Daoy (cell line): ENCODE measurements around the gene INTS4. TPM values are rescaled to one million over a fixed set of nuclear protein-coding genes. Genes with fewer than 3 reads are reported as not detected.
A peak's percentile ranks its signal among the peaks of the same experiment; 100 is the strongest.
"Not testable (repeated sequence)": the region's sequence is repeated elsewhere in the genome, so short reads cannot be mapped to it uniquely, and the experiment has no call there.

Experiments
- DNase-seq: peaks from one replicate; pipeline ENCODE4 v3.0.0-alpha.2; 2015; ENCODE audit warnings: low read depth
- total RNA-seq: library from RNA; depleted of rRNA; stranded (reverse); fragments of >200 nt; shearing (Covaris generic); gene quantifications from 2 replicates; pipeline ENCODE4 v1.2.3, GENCODE V29; 2014; rRNA removed

The INTS4 gene, protein sequence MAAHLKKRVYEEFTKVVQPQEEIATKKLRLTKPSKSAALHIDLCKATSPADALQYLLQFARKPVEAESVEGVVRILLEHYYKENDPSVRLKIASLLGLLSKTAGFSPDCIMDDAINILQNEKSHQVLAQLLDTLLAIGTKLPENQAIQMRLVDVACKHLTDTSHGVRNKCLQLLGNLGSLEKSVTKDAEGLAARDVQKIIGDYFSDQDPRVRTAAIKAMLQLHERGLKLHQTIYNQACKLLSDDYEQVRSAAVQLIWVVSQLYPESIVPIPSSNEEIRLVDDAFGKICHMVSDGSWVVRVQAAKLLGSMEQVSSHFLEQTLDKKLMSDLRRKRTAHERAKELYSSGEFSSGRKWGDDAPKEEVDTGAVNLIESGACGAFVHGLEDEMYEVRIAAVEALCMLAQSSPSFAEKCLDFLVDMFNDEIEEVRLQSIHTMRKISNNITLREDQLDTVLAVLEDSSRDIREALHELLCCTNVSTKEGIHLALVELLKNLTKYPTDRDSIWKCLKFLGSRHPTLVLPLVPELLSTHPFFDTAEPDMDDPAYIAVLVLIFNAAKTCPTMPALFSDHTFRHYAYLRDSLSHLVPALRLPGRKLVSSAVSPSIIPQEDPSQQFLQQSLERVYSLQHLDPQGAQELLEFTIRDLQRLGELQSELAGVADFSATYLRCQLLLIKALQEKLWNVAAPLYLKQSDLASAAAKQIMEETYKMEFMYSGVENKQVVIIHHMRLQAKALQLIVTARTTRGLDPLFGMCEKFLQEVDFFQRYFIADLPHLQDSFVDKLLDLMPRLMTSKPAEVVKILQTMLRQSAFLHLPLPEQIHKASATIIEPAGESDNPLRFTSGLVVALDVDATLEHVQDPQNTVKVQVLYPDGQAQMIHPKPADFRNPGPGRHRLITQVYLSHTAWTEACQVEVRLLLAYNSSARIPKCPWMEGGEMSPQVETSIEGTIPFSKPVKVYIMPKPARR
- 35.9 and 55.1 TPM in 2 replicates for total RNA-seq

DNA sequence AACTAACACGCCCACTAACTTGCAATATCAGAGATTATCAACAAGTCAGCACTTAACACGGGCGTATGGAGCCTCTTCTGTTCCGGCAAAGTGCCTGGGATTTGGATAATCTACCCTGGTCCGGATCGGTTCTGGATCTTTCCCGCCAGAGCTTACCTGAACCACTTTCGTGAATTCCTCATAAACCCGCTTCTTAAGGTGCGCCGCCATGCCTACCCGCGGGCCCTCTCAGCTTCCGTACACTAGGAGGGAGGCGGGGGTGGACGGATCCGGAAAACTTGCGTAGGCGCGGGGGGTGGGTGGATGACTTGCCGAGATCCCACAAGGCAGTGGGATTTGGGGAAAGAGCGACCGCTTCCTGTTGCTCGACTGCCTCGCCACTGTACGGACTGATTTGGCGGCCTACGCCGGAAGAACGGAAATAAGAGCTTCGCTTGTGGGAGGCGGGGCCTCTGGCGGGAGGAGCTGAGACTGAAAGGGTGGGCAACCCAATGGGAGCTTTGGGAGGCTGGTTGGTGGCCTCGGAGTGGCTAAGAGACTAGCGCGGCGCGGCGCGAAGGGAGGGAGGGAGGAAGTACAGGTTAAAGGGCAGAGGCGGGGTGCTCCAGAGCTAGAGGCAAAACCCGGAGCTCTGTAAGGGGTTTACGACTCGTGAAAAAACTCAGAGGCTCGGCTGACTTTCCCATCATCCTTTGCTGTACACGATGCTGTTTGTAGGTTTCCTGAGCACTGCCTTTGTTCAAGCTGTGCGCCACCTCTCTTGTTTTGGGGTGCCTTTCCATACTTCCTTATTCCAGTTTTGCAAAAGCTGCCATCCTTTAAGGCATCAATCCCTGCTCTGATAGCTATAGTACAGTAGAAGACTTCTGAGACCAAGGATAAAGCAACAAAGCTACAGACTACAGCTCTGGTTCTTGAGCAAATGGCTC is at the start of gene INTS4:
Gene INTS4 (minus strand): TSS at position 235 of the 929 bp plus-strand sequence. CDS start 25 bp downstream, at position 210.
- peak; percentile 99 for DNase-seq

DNA sequence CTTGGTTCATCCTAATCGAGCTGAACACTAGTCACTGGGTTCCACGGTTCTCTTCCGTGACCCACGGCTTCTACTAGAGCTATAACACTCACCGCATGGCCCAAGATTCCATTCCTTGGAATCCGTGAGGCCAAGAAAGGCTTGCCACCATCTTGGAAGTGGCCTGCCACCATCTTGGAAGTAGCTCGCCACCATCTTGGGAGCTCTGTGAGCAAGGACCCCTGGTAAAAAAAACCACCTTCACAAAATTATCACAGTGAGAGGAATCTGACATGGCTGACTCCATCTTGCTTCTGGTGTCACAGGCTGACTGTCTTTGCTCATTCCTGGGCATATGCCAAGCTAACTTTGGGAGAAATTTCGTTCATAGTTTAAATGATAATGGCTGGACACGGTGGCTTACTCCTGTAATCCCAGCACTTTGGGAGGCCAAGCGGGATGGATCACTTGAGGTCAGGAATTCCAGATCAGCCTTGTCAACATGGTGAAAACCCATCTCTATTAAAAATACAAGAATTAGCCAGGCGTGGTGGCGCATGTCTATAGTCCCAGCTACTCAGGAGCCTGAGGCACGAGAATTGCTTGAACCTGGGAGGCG is 47.5 kb upstream of the INTS4 start:
- DNase-seq, result no peak

DNA sequence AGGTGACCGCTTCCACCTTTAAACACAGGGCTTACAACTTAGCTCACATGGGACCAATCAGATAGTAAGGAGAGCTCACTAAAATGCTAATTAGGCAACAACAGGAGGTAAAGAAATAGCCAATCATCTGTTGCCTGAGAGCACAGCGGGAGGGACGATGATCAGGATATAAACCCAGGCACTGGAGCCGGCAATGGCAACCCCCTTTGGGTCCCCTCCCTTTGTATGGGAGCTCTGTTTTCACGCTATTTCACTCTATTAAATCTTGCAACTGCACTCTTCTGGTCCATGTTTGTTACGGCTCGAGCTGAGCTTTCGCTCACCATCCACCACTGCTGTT is 46.9 kb upstream of the INTS4 start:
- DNase-seq, result not testable (repeated sequence)

DNA sequence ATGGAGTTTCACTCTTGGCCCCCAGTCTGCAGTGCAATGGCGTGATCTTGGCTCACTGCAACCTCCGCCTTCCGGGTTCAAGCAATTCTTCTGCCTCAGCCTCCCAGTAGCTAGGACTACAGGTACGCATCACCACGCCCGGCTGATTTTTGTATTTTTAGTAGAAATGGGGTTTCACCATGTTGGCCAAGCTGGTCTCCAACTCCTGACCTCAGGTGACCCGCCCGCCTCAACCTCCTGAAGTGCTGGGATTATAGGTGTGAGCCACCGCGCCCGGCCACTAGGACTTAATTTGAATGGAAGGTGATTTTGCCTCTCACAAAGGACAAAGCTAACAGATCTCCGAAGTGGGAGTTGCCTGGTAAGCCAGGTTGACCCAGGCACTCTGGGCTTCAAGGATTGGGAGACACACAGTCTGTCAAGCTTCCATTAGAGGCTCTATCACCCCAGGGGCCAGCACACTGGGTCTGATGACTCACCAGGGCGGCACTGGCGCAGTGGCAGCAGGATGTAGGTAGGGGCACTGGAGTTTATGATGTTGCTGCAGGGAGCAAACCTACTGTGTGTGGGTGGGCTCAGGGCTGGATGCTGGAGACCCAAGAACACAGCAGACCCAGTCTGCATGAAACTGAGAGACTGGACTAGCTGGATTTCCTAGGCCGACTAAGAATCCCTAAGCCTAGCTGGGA is 46.4 kb upstream of the INTS4 start:
- peak; percentile 71 for DNase-seq

DNA sequence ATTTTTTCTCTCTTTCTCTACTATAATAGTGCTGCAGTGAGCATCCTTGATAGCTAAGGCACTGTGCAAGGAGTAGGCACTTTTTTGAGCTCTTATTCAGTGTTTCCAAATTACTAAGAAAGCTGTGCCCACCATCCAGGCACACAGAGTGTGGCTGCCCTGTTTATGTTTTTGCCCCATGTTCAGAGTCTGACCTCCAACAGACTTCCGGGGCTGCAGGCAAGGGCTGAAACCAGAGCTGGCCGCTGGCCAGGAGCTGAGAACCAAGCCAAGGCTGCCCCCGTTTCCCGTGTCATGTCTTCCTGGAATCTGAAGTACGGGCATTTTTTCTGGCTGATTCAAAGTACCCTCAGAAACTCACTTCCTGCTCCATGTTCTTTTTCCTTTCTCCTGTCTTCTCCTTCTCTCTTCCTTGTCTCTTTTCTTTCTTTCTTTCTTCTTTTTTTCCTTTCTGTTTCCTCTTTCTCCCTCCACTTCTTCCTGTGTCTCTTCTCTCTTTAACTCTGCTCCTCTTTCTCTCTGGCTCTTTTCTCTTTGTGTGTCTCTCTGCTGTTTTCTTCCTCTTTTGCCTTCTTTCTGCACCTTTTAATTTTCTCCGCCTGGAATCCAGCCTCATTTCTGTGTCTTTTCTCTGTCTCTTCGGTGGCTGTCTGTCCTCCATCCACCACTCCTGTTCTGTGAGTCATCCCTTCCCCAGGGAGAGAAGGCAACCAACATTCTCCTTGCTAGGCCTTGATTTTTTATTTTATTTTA is 45.6 kb upstream of the INTS4 start:
- DNase-seq, result peak; percentile 95

DNA sequence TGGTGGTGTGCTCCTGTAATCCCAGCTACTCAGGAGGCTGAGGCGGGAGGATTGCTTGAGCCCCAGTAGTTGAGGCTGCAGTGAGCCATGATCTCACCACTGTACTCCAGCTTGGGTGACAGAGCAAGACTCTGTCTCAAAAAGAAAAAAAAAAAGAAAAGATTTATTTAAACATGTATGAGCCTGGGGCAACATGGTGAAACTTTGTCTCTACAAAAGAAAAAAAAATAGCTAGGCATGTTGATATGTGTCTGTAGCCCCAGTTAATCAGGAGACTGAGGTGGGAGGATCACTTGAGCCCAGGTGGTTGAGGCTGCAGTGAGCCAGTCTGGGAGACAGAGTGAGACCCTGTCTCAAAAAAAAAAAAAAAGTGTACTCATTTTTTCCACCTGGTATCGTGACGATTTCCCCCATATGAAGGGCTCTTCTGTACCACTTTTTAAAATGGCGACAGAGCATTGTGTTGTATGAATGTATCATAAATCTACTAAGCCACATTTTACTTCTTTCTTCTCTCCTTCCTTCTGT is 45.0 kb upstream of the INTS4 start:
- DNase-seq, result no peak

DNA sequence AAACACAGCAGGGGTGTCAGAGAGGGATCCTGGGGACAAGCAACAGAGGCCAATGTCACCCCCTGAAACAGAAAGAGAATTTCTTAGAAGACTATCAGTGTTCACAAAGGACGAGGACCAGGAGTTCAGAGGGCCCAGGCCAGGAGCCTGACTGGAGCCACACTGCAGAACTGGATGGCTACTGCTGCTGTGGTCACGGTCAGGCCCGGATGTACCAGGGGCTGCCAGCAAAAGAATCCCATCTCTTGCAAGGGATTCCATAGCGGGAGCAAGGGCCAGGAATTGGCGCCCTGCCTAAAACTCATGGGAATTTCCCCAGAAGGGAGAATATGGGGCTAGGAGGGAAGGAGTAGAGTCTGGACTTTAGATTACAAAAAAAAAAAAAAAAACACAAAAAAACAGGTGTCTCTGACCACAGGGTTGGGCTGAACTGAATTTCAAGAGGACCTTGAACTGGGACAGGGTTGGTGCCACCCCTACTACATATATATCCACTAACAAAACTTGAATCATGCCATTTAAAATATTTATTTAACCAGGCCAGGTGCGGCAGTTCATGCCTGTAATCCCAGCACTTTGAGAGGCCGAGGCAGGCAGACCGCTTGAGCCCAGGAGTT is 44.3 kb upstream of the INTS4 start:
- DNase-seq, result peak; percentile 75

DNA sequence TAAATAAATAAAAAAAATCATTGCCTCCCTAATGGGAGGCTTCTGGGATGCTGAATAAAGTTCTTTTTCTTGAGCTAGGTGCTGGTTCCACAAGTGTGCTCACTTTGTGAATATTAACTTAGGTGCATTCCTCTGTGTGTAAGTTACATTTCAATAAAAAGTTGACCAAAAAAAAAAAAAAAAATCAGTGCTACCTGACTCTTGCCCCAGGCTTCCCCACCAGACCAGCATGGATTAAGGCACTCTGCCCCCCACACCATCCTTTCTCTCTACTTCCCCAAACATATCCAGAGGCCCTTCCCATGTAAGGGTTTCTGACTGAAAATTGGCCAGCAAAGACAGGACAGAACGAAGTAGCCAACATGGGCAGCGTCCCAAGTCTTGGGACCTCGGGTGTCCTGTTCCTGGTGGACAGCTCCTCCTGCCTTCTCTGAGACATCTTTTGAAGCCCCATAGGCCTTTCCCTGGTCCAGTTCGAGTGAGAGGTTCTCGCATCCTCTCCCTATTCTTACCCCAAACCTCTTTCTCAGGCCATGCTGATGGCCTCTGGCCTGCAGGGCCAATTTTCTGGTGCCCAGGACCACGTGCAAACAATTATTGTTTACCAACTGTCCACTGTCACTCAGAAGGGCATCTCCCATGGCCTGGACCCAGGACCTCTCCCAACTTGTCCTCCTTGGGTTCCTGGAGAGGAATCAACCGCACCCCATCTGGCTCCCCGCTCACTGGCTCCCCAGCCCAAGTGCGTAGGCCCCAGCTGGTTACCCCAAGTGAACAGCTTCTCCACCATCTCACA is 43.6 kb upstream of the INTS4 start:
- DNase-seq, result no peak

DNA sequence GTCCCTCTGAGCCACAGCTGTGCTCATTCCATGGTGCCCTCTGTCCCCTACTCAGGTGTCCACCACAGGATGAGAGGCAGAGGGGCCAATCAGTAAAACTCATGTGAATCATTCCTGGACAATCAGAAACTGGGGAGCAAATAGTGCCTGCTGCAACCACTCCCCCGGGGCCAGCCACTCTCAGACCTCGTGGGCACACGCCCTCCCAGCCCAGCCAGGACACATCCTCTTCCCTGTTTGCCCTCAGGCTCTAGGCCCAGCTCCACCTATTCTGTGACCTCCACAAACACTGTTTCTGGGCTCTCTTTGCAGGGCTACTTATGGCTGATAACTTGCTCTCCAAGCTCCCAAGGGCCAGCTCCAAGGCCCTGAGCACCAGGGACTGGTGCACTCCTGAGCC is 42.6 kb upstream of the INTS4 start:
- peak; percentile 16 for DNase-seq

DNA sequence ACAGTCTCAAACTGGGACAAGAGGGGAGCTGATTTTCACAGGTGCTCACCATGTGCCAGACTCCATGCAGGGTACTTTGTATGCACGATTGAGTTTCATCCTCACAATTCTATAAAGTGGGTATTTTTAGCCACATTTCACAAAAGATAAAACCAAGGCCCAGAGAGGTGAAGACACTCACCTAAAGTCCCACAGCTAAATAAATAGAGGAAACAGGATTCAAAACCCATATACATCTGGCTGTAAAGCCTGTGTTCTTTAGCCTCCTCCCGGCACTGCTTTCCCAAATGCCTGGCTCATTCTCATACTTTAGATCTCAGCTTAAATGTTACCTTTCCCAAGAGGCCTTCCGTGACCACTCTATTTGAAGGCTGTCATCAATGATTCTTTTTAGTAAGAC is 41.8 kb upstream of the INTS4 start:
- DNase-seq, result no peak

DNA sequence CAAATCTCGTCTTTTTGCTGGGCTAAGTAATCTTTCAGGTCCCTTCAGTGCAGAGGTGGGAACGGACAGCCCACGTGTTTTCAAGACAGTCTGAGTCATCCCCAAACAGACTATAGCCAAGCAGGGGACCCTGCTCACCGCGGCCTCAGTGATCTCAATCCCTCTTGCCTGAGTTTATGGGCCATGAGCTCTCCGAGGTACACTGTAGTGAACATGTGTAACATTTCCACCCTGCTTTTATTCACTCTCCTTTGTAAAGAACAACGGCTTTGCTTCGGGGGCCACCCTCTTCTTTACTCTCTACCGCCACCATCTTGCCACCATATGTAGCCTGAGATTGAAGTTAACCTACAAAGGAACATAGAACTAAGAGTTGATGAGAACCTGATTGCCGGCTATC is 40.2 kb upstream of the INTS4 start:
- DNase-seq, result no peak

DNA sequence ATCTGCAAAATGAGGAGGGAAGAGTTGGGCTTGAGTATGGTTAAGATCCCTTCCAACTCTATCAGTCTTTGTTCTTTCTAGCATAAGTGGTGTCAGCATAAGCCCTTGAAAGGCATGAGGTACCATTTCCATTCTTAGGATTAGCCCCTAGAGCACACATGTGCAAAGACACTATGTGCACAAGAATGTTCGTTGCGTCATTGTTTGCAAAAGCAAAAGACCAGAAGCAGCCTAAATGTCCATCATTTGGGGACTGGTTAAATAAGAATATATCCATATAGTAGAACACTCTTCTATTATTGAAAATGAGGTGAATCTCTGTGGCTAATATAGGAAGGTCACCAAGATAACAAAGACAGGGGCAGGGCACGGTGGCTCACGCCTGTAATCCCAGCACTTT is 38.6 kb upstream of the INTS4 start:
- DNase-seq, result no peak

DNA sequence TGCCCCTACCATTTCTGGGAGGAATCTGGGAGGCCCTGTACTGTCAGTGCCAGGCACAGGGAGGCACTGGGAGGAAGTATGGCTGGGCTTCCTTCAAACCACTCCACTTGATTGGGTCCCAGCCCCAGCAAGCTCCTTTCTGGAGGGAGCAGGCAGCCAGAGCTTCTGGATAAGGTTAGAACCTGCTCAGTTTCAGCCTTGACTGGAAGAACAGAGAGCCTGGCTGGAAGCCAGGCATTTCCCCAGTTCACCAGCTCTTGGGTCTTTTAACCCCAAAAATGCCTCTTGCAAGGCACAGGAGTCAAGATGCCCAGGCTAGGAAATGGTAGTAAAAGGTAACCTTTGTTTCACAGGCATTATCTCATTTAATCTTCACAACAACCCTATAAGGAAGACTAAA is 37.6 kb upstream of the INTS4 start:
- DNase-seq, result no peak

DNA sequence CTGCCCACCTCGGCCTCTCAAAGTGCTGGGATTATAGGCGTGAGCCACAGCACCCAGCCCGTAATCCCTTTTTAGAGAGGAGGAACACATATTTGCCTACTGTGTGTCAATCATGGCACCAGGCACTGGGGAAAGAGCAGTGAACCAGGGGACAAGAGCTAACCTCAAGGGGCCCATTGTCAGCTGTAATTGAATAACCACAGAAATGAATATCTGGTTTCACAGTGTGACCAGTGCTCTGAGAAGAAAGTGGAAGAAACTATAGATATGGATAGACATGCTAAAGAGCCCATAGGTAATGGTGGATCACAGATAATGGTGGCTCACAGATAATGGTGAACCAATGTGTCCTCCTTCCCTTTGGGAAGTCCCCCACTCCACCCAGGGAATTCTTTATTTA is 37.2 kb upstream of the INTS4 start:
- no peak for DNase-seq

DNA sequence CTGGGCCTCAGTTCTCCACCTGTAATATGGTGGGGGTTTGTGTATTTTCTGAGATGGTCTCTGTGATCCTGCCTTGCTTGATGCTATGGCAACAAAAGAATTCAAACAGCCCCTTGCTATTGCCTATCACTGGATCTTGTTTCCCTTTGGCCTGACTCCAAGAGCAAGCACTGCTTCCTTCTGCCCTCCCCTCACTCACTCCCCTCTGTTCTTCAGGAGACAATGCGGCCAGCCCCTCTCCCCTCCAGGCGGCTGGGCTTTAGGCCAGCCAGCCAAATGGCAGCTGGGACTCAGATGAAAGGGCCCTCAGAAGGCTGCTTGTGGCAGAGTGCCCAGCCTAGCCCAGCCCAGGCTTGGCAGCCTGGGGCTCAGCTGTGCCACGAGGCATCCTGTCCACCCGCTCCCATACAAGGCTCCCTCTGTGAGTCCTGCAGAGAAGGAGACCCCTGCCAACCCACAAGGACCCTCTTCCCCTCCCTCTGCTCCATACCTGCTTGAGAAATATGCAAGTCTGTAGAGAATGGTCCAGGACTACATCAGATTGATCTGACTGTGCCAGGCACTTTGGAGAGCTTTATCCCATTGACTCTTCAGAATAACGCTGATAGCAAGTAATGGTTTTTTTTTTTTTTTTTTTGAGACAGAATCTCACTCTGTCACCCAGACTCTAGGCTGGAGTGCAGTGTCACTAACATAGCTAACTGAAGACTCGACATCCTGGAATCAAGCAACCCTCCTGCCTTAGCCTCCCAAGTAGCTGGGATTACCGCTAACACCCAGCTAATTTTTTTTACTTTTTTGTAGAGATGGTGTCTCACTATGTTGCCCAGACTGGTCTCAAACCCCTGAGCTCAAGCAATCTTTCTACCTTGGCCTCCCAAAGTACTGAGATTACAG is 36.2 kb upstream of the INTS4 start:
- peak; percentile 74 for DNase-seq

DNA sequence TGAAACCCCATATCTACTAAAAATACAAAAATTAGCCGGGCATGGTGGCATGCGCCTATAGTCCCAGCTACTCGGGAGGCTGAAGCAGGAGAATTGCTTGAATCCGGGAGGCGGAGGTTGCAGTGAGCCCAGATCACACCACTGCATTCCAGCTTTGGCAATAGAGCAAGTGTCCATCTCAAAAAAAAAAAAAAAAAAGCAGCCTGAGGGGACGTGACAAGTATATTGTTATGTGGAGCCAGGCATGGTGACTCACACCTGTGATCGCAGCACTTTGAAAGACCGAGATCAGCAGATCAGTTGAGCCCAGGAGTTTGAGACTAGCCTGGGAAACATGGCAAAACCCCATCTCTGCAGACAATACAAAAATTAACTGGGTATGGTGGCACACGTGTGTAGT is 34.0 kb upstream of the INTS4 start:
- DNase-seq, result peak; percentile 81

DNA sequence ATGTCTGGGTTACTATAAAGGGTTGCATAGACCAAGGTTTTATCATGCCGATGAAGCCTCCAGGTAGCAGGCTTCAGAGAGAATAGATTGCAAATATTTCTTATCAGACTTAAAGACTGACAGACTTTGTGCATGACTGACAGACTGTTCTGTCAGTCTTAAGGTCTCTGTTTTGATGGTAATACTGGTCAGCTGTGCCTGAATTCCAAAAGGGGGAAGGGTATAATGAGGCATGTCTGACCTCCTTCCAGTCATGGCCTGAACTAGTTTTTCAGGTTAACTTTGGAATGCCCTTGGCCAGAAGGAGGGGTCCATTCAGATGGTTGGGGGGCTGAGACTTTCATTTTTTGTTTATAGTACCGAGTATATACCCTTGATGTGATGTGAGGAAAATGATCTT is 33.3 kb upstream of the INTS4 start:
- DNase-seq, result no peak
